Raji (cell line): ENCODE measurements around the gene SOWAHB.

Experiments
- POLR2A ChIP-seq: IDR thresholded peaks from 2 replicates; pipeline ENCODE4 v1.6.1; 2011; ENCODE audit warnings: low read depth, low read length, control low read depth; ENCODE audit not compliant: insufficient read depth

The SOWAHB gene

DNA sequence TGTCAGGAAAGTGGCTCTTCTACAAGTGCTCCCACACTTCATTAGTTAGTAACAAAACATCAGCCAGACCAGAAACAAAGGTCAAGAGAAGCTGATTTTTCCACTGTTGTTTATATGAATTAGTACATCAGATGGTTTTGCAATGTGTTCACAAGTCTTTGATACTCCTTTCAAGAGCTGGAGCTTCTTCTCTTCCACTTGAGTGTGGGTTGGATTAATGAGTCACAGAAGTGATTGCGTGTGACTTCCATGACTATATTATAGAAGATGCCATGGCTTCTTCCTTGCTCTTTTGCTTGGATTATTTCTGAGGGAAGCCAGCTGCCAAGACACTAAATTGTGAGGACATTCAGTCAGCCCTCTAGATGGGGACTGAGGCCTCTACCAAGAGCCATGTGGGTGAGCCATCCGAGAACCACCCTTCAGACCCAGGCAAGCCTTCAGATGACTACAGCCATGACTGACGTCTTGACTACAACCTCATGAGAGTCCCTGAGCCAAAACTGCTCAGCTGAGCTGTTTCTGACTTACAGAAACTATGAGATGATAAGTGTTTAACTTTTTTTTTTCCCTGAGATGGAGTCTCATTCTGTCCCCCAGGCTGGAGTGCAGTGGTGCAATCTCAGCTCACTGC is 18.1 kb downstream of the SOWAHB start:
- no peak for TF ChIP-seq POLR2A

GRCh38 chr4:76874176-76874575 is 23.8 kb downstream of the SOWAHB start:
- no peak for TF ChIP-seq POLR2A

GRCh38 chr4:76873495-76873894 is 24.4 kb downstream of the SOWAHB start:
- no peak for TF ChIP-seq POLR2A

- TF ChIP-seq POLR2A, result no peak
Measured at GRCh38 chr4:76872556-76872955, 25.4 kb downstream of the SOWAHB start.

DNA sequence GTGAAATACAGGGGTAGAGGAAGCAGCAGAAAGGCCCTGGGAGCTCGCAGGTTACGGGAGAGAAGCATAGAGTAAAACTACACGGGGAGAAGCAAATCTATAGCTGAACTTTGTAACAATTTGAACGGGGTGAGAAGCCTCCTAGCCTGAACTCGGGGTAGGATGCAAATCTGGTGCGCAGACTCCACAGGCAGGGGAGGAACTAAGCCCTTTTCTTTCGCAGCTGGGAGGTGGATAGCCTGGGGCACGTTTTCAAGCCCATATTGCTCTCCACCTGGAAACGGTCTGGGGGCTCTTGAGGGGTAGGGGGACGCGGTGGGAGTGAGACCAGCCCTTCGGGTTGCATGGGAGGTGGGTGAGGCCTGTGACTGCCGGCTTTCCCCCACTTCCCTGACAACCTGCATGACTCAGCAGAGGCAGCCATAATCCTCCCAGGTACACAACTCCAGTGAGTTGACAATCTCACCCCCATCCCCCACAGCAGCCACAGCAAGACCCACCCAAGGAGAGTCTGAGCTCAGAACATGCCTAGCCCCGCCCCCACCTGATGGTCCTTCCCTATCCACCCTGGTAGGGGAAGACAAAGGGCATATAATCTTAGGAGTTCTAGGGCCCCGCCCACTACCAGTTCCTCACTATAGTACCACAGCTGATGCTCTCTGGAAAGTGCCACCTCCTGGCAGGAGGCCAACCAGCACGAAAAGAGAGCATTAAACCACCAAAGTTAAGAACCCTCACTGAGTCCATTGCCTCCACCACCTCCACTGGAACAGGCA is 29.9 kb downstream of the SOWAHB start:
- TF ChIP-seq POLR2A, result no peak

DNA sequence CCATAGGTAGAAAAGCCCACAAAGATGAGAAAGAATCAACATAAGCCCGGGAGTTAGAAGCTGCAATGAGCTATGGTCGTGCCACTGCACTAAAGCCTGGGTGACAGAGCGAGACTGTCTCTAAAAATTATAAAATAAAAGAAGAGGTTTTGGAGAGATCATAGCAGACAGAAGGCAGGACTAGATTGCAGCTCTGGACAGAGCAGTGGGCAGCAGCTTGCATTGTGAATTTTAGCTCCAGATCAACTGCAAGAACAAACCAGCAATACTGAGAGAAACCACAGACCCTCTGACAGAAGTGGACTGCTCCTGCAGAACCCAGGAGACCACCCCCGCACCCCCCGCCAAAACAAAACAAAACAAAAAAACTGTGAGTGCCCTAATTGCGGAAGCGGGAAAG is 30.6 kb downstream of the SOWAHB start:
- no peak for TF ChIP-seq POLR2A

DNA sequence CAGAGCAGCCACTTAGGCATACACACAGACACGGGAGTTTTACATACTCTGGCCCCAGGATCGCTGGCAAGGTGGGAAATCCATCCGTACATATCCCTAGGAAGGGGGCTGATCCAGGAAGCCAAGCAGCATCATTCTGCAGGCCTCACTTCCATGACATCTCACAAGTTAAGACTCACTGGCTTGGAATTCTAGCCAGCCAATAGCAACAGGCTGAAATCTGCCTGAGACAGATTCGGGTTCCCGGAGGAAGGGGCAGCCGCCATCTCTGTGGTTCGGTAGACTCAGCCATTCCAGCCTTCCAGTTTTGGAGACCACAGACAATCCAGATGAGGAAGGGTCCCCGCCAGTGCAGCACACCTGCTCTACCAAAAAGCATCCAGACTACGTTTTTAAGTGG is 31.3 kb downstream of the SOWAHB start:
- TF ChIP-seq POLR2A, result no peak

GRCh38 chr4:76858319-76858718 is 39.6 kb downstream of the SOWAHB start:
- no peak for TF ChIP-seq POLR2A

DNA sequence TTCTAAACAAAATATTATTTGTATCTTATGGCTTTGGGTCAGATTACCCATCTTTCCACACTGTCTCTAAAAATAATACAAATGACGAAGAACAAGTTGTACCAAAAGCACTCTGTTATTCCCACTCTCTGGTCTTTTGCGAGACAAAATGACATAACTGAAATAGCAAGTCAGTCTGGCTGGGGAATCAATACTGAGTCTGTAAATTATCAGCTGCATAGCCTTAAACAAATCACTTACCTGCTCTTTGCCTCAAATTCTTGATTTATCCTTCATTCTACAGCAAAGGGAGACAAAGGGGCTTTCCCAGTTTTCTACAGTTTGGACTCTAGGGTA is 40.9 kb downstream of the SOWAHB start:
- no peak for TF ChIP-seq POLR2A

GRCh38 chr4:76856243-76857073 is 41.5 kb downstream of the SOWAHB start:
- no peak for TF ChIP-seq POLR2A

GRCh38 chr4:76854858-76855257 is 43.1 kb downstream of the SOWAHB start:
- no peak for TF ChIP-seq POLR2A

DNA sequence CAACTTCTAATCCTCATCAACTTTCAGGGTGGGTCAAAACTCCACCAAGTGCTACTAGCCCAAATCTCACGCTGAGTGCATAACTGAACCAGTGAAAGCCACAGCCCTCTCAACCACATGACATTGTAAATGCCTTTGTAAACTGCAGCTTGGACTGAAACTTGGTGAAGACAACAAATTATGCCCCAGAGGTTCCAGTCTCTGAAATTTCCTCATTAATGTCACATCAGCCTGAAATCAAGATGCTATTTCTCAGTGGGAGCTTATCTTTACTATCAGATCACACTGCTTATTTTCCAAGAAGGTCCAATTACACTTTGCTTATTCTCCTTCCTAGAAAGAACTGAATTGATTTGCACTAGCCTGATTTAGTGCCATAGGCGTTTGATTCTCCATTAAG is 46.6 kb downstream of the SOWAHB start:
- no peak for TF ChIP-seq POLR2A

DNA sequence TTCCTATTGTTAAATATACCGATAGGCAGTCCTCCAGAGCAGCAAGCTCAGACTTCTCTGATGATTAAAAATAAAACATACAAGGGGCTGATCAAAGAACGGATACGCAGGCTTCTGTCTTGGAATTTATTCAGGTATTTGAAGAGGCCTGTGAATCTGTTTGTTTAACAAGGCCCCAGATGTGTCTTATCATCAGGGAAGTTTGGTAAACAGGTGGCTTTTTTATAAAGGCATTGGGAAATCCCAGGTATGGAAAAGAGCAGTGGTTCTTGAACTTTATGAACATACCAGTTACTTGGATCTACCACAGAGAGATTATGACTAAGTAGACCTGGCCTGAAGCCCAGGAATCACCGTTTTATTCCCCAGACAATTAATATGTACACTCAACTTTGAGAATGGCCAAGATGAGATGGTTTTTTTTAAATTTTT is 47.9 kb downstream of the SOWAHB start:
- no peak for TF ChIP-seq POLR2A
